Effector CD8-positive, alpha-beta T cell (primary cell): Measurements from ENCODE around the gene SMAD7.
A peak's percentile ranks its signal among the peaks of the same experiment; 100 is the strongest.

Source experiments
- DNase-seq: peaks from one replicate; lab custom pipeline; 2025; lab: John Stamatoyannopoulos, UW

SMAD7 gene

DNA sequence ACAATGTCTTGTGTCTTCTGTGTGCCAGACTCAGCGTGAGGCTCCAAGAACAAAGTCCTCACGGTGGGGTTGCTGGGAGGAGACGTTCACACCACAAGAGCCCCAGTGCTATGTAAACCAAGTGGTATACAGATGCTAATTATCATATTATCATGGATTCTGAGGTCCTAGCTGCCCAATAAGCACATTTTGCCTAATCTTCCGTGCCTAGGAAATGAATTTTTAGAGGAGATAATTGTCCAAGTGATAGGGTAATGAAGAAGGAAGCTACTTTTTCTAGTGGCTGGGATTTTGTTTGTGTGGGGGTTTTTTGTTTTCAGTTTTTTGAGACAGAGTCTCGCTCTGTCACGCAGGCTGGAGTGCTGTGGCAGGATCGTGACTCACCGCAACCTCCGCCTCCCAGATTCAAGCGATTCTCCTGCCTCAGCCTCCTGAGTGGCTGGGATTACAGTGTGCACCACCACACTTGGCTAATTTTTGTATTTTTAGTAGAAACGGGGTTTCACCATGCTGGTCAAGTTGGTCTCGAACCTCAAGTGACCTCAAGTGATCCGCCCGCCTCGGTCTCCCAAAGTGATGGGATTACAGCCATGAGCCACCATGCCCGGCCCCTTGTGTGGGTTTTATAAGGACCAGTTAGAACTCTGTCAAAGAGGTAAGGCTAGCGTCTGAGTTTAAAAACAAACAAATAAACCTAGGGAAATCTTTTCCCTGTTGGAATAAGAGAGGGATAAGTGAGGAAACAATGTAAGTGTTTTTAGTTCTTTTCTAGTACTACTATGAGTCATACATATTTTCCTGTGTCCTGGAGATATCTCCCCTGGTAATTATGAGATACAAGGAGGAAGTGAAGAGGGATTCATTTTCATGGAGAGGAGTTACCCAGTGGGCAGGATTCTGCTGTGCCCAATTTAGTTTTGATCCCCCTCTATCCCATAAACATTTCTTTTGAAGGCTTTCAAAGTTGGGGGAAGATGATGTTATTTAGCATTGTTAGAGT is 9.5 kb upstream of the SMAD7 start:
- DNase-seq, result no peak

DNA sequence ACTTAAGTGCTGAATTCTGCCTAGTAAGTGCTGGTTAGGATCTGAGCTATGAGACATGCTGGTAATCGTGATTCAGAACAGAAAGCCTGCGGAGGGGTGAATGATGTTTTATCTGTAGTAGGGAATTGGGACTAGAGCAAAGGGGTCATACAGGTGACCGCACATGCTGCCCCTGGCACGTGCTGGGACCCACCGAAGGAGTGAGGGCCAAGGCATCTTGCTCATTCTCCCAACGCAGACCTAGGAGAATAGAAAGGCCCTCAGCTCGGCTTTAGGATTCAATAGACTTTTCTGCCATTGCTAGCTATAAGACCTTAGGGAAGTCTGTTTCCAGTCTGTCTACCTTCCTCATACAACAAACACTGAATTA is 8.8 kb upstream of the SMAD7 start:
- no peak for DNase-seq

DNA sequence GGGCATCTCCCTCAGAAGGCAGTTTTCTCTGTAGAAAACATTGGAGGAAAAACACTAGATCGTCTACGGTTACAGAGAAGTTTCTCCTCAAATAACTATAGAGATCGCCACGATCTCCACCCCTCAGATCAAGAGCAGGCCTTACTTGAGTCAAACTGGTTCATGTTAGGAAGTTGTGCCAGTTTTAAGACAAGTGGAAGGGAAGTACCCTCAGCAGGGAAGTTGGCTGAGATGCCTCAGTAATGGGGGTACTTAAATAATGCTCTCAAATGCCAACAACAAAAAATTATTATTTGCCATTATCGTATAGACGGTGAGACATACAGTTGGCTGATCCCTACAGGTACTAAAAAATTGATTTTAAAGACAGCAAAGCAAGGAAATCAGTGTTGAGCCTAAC is 8.2 kb upstream of the SMAD7 start:
- DNase-seq, result no peak

DNA sequence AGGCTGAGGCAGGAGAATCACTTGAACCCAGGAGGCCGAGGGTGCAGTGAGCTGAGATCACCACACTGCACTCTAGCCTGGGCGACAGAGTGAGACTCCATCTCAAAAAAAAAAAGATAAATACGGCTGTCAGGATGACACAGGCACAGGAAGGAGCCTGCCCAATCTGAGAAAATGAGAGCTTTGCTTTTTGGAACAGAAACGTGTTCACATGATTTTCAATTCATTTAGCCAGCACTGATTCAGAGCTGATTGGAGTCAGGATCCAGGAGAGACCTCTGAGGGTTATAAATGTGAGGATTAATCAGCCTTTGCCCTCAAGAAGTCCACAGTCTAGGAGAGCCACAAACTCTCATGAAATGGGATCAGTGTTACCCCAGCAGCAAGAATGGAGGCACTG is 6.9 kb upstream of the SMAD7 start:
- DNase-seq, result no peak

DNA sequence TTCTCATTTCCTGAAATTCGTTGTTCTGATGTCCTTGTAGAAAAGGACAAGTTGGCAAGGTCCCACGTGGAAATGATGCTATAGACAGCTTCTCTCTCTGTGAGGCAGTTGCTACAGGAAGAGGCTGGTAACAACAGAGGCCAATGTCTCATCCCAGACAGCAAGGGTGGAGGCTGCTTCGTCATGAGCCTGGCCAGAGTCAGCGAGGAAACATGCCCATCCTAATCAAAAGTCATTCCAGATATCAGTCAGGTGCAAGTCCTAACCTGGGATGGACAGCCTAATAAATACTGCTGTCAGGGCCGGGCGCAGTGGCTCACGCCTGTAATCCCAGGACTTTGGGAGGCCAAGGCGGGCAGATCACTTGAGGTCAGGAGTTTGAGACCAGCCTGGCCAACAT is 6.4 kb upstream of the SMAD7 start:
- DNase-seq, result no peak

DNA sequence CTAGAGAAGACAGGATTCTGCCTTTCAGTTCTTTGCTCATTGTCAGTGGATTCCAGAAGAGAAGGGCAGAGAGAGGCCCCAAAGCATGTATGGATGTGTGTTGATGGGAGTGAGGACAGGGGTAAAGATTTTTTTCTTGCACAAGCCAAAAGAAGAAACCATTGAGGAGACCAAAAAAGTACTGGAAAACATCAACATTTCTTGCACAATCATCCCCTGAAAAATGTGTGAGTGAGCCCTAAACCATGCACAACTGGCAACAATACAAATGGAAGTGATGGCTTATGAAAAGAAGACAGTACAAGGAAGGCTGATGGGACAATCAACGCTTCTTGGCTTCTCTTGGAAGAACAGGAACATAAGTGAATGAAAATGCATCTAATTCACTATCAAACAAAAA is 5.6 kb upstream of the SMAD7 start:
- DNase-seq, result no peak

DNA sequence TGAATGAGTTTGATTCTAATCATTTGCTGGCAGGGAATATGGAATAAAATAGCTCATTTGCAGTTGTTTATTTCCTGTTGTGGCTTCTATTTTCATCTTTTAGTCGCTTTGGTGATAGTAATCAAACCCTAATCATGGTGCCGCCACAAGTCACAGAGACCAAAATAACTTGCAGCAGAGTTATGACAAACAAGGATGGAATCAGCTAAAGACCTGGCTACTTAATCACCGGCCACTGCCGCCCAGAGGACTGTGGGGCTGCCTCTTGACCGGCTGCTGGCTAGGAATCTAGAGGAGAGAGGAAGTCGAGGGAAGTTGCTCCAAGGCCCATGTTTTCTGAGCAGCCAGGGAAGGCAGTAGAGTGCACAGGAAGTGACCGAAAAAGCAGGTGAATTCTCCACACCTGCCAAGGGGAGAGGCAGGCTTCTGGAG is 5.1 kb upstream of the SMAD7 start:
- no peak for DNase-seq

DNA sequence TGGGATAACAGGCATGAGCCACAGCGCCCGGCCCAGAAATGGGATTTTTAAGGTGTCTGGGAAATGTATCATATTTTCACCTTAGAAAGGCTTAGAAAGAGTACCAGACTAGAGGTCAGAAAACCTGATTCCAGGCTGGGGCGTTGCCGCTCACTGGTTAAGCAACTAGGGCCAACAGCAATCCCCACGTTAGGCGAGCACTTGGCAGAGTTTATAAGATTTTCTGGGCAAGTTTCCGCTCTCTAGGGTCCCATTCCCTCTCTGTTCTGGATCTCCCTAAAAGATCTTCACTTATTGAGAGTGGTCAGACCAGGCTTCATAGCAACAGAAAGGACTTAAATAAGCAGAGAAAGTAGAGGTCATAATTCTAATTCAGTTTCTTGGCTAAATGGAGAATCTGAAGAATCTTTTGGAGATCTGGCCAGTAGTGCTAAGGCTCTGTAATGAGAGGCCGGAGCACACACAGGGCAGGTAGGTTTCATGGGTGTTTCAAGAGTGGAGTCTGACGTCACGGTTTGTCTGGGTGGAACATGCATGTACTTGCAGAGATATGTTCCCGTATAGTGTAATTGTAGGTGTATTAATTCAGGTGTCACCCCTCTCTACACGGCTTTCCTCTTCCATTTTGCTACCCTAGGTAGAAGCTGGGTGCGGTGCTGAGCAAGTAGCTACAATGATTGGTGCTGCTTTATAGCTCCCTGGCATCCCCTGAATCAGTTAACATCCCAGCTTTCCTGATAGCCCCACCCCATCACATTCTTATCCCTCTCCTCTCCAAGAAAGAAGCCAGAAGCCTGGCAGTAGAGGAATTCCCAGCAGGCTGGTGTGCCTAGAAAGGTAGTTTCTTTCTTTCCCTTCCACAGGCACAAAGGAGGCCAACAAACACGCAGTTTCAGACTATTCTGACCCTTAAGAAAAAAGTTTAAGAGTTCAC is 4.4 kb upstream of the SMAD7 start:
- no peak for DNase-seq

DNA sequence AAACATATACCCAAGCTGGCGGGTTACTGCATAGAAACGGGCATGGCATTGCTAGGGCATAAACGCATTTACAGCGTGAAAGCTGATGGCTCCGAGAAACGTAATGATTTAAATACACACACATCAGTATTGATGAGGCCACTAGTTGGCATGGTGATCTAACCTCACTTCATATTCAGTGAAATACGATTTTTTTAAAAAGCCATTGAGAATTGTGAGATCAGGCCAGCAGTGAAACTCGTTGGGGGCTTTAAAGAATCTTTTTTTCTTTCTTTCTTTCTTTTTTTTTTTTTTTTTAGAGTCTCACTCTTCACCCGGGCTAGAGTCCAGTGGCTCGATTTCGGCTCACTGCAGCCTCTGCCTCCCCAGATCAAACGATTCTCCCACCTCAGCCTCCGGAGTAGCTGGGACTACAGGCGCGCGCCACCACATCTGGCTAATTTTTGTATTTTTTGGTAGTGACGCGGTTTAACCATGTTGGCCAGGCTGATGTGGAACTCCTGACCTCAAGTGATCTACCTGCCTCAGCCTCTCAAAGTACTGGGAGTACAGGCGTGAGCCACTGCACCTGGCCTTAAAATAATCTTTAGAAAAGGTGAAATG is 2.4 kb upstream of the SMAD7 start:
- no peak for DNase-seq

DNA sequence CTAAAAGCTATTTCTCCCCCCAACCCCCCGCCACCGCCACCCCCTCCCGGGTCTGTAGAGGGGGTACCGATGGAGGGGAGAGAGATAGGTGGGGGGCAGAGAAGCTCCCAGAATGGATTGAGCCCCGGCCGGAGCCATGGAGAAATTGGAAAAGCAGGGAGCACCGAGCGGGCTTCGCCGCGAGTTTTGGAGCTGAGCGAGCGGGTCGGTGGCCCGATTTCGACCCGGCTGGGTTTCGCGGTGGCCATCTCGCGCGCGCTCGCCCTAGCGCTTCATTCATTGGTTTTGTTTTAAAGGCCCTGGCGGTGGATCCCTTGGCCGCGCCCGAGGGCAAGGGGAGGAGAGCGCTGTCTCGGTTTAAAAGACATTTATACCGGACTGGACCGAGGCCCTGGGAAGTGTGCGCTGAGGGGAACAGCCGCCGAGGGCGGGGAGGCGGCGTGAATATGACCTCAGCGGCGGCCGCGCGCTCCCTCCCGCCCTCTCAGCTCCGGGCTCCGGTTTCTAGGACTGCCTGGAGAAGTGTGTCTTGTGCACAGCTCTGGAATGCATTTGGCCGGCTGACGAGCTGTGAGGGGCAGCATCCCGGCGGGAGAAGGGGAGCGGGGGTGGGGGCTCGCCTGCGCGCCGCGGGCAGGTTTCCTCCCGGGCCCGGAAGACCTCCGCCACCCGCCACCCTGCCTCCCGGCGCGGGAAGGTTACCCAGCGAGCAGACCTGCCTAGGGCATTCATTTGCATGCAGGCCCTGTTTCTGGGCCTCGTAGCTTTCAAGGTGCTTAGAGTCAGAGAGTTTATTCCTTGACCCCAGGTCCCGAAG is 1.7 kb upstream of the SMAD7 start:
- no peak for DNase-seq

DNA sequence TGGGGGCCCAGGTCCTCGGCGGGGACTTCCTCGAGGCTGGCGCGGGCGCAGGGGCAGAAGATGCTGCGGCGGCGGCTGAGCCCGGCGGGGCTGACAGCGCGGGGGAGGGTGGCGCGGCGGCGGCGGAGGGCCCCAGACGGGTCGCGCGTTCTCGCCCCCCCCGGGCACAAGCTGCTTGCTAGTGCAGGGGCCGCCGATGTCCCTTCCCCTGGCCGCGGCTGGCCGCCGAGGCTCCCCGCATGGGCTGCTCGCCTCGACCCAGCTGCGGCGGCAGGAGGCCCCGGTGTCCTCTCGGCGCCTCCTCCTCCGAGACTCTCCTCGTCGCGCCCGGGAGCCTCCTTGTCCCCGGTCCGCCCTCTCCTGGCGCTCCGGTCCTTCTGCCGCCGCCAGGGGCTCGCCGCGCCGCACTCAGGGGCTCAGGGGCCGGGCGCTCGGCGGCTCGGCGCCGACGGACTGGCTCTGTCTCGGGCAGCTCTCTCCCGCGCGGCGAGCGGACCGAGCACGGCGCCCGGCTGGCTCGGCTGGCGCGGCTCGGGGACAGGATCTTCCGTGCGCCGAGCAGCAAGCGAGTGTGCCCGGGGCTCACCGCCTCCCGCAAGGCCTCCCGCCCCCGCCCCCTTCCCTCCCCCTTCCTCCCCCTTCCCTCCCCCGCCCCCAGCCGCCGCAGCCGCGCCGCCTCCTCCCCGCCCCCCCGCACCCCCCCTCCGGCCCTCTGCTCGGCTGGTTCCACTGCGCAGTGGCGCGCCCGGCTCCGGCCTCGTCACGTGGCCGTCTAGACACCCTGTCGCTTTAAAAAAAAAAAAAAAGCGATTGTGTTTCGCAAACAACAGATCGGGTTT is 902 bp upstream of the SMAD7 start:
- DNase-seq, result peak; percentile 50

DNA sequence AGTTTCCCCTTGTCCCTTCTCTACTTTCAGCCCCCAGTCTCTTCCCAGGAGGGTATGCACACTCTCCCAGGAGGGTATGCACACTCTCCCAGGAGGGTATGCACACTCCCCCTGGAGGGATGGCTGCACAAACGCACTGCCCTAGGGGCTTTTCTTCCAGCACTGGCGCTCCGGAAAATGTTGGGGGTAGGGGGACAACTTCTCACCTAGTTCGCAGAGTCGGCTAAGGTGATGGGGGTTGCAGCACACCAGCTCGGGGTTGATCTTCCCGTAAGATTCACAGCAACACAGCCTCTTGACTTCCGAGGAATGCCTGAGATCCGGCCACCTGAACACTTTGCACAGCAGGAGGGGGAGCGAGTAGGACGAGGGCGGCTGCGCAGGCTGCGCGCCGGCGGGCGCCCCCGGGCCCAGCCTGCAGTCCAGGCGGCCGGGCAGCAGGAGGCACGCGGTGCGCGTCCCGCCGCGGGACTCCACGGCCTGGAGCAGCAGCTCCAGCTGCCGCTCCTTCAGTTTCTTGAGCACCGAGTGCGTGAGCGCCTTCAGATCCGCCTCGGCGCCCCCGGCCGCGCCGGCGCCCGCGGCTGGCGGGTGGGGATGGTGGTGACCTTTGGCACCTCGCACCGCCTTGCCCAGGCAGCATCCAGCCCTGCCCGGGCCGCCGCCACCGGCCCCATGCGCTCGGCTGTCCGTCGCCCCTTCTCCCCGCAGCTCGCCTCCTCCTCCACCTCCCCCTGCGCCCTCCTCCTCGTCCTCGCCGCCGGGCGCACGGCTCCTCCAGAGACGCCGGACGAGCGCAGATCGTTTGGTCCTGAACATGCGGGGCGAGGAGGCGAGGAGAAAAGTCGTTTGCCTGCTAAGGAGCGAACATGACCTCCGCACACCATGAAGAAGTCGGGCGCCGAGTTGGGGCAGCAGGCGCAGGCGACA is 894 bp downstream of the SMAD7 start:
- no peak for DNase-seq

DNA sequence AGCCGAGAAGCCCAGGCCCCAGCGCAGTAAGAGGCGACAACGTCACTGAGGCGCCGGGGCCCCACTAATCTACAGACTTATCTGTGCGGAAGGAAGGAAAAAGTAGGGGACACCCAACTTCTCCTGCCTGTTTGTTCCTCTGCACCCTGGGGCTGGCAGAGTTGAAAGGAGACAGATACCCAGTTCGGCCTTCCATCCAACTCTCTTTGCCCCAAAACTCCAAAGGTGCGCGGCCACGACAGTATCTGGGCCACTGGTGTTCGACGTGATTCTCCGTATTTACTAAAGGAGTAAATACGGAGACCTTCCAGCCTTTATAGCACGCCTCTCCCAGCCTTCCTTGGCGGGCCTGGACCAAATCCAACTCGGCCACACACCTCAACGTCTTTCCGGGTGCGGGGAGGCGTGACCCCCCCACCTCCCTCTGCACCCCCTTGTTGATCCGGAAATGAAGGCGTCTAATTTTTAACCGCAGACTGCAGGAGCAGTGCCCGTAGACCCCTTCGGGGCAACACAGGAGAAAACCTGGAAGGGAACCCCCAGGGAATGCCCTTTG is 1.6 kb downstream of the SMAD7 start:
- peak; percentile 25 for DNase-seq

DNA sequence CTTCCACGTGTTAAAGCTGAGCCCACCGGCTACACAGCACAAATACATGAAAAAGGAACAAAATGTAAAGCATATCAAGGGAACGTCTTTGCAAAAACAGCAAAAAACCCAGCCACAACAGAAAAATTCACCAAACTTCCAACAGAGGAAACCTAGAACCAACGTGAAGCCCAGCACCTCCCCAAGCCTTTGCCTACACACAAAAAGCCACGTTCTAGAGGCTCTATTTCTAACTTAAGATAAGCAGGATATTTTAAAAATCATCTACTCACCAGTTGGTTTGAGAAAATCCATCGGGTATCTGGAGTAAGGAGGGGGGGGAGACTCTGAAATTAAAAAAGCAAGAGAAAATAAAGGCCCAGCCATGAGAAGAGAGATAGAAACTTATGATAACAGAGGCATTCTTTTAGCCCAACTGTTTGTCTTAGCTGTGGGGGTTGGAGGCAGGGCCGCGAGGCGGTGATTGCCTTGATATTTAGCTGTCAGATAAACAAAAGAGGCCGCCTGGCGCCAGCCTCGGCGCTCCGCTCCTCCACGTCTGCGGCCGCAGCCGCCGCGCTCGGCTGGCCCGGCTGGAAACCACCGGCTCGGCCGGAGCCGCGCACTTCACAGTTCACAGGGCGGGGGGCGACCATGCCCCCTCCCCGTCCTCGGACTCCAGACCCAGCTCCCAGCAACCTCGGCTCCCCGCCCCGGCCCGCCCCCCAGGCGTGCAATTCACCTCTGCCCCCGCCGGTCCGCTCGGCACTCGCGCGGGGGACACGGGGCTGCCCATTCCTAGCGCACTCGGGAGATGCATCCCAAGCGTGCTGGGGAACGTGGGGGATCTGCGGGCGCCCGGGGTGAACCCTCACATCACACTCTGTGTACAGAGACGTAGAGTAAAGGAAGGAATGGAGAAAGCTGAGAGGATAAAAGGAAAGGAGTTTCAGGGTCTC is 2.4 kb downstream of the SMAD7 start:
- DNase-seq, result no peak

DNA sequence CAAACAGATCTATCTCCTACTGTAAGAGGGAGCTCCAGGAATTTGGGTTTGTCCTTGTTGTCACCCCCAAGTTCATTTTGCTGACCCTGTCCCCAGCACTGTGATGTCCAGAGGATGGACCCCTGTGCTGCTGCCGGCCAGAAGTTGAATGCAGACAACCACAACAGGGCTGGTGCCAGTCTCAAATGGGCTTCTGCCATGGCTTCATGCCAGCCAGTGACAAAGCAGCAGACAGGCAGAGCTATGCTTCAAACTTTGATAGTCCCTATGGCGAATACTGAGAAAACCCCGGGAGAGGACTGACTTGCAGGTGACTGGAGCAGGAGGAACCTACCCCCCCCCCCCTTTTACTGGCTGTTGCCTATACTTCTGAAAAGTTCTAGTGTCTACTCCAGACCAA is 3.2 kb downstream of the SMAD7 start:
- no peak for DNase-seq

DNA sequence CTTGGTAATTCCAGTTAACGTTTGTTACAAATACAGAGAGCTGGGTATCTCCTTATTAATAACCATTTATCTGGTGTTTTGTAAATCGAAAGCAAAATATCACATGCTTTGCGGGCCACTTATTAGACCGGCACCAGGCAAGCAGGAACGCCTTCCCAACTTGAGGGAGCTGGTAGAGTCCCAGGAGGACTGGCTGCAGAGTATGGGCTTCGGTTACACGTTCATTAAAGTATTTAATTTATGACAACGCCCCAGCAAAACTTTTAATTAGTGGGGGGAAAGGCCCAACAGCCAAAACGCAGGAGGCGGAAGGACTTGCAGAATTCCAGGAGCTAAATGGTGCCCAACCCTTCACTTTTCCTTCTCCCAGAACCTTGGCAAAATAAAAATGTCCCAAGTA is 3.7 kb downstream of the SMAD7 start:
- no peak for DNase-seq

DNA sequence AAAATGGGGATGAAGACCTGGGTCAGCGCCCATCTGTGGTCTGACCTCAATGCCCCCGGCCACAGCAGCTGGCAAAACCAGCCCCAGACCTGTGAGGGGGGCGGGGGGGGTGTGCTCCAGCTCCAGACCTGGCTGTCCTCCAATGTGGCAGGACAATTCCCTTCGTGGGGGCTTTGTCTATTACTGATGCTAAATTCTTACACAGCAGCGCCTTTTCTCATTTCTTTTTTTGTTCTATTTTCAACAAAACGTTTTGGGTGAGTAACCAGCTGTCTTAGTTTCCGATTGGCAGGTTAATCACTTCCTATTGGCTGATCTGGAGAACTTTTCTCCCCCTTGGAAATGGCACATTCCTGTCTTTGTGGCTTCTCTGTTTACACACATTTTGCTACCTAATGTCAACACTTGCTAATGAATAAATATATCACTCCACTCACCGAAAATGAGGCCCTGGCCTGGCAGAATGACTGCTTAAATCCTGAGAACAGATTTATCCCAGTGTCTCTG is 4.4 kb downstream of the SMAD7 start:
- no peak for DNase-seq

DNA sequence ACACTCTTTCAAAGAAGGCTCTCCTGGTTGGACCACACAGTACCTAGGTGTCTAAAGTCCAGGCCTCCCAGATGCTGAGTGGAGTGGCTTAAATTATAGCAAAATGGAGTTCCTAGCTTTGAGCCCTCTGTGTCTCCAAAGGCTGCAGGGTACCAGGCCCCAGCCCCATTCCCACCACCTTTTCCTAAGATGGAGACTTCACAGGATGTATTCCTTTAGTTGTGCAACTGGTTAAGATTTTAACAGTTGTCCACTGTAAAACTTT is 4.9 kb downstream of the SMAD7 start:
- no peak for DNase-seq
